ENCODE results near the gene TAF12.

GRCh38 chr1:28580722-28581530, 61.9 kb downstream of the TAF12 start:
- no peak for TF ChIP-seq POLR2A (IDR thresholded peaks at IDR 0.05)
- TF ChIP-seq CTCF (IDR thresholded peaks at IDR 0.05) = peak in 1 of 6 experiments; percentile 27
